Putamen (tissue), 1 donor: ENCODE measurements around the gene RAB11FIP5.

Experiments
- DNase-seq: peaks from one replicate; pipeline ENCODE4 v3.0.0-alpha.2; 2016; ENCODE audit warnings: low spot score

RAB11FIP5 gene

GRCh38 chr2:73032702-73033097 is 80.0 kb downstream of the RAB11FIP5 start:
- no peak for DNase-seq

GRCh38 chr2:73031725-73032701 is 80.7 kb downstream of the RAB11FIP5 start:
- no peak for DNase-seq

- no peak for DNase-seq
These were observed 81.6 kb downstream of the RAB11FIP5 start for GRCh38 chr2:73031095-73031678.

- no peak for DNase-seq
These were observed 83.9 kb downstream of the RAB11FIP5 start for GRCh38 chr2:73028841-73029240.

- no peak for DNase-seq
These were observed 85.4 kb downstream of the RAB11FIP5 start for GRCh38 chr2:73027340-73027739.

GRCh38 chr2:73023497-73023896 is 89.3 kb downstream of the RAB11FIP5 start:
- DNase-seq, result no peak
